Subcutaneous adipose tissue (tissue), 4 donors: ENCODE measurements around the gene OTUD1. TPM values are rescaled to one million over a fixed set of nuclear protein-coding genes. Genes with fewer than 3 reads are reported as not detected.

Experiments used
- CTCF ChIP-seq: fragments of 450-650 bp; IDR thresholded peaks from one replicate; pipeline ENCODE4 v1.5.1; 2016; ENCODE audit warnings: low read depth, mild to moderate bottlenecking, control low read depth, antibody characterized with exemption, moderate library complexity
- total RNA-seq, 4 donors: library from RNA; depleted of rRNA; stranded (reverse); fragments of >200 nt; gene quantifications; one replicate each; pipeline ENCODE4 v1.1.0, GENCODE V29; 2016

The OTUD1 gene
- total RNA-seq, 4 donors from 2014 or later = 13.8 to 17.2 (median 16.2) TPM

- no peak for TF ChIP-seq CTCF
Observed at GRCh38 chr10:23469596-23470237, 30.8 kb downstream of the OTUD1 start.

- no peak for TF ChIP-seq CTCF
Observed at GRCh38 chr10:23472181-23472580, 33.3 kb downstream of the OTUD1 start.

GRCh38 chr10:23474081-23474480 is 35.2 kb downstream of the OTUD1 start:
- no peak for TF ChIP-seq CTCF

- no peak for TF ChIP-seq CTCF
Observed at GRCh38 chr10:23474626-23475025, 35.8 kb downstream of the OTUD1 start.

GRCh38 chr10:23478570-23478969 is 39.7 kb downstream of the OTUD1 start:
- no peak for TF ChIP-seq CTCF

GRCh38 chr10:23479798-23480473 is 41.1 kb downstream of the OTUD1 start:
- no peak for TF ChIP-seq CTCF

GRCh38 chr10:23481363-23481961 is 42.6 kb downstream of the OTUD1 start:
- no peak for TF ChIP-seq CTCF
